ENCODE data around the gene MRPL36. TPM values are rescaled to one million over a fixed set of nuclear protein-coding genes. Genes with fewer than 3 reads are reported as not detected.

Gene MRPL36
- total RNA-seq, 8 experiments from 2014 or later = 38.8 to 113 (median 66.9) TPM

- ATAC-seq (replicated peaks in 6 of 8) = no peak
- in situ Hi-C loops (cut with MboI; ENCODE audit: low pct_unique_long_range_greater_than_20kb in 2 of 9, low sequenced_read_pairs in 9 of 9, unreplicated experiment in 9 of 9) = loop anchor here in 1 of 9 experiments (25.0 kb wide), 2 partner anchors 288 to 413 kb away; no protein-coding TSS in a partner anchor
- Histone ChIP-seq H3K27ac (no peak overlapping the region), H3K4me1 (replicated peaks in 1 of 2) (no peaks in the 10 kb centered on the region), H3K4me3 (no peak overlapping the region)
- 57 to 100% (median 89%) methylated on average over 1 to 8 of the region's 19 CpGs; no CpG with 5 or more reads in 4 of the 10 experiments for WGBS, 10 experiments
Observed at GRCh38 chr5:1749346-1750124, 50.1 kb downstream of the MRPL36 start.

GRCh38 chr5:1748845-1749244, 50.8 kb downstream of the MRPL36 start:
- ATAC-seq (replicated peaks in 6 of 8) = no peak
- no peak overlapping the region for H3K4me3 ChIP-seq
- no peaks in the 10 kb centered on the region for H3K4me1 ChIP-seq (replicated peaks in 1 of 2)
- H3K27ac ChIP-seq = no peak overlapping the region
- WGBS, 10 experiments = 0 to 100% (median 44%) methylated on average over 2 to 11 of the region's 19 CpGs; no CpG with 5 or more reads in 3 of the 10 experiments
- in situ Hi-C loops (cut with MboI; ENCODE audit: low pct_unique_long_range_greater_than_20kb in 2 of 9, low sequenced_read_pairs in 9 of 9, unreplicated experiment in 9 of 9) = loop anchor here in 1 of 9 experiments (25.0 kb wide), 1 partner anchor 413 kb away; no protein-coding TSS in a partner anchor

Other genes starting within 250 kb of the MRPL36 start
- gene NDUFS6, start 1.6 kb upstream of the MRPL36 start, total RNA-seq = 100 to 1,000 TPM in 1 of 8 experiments, 10 to 100 TPM in 7; 51.6 to 103 (median 67.6) TPM
- under 1 TPM in 3 of 8 experiments, not detected in 5; 0.11 to 0.43 (median 0.24) TPM for gene IRX4, start 83.1 kb upstream of the MRPL36 start, total RNA-seq

Data from motor neuron (in vitro differentiated cells).